ELF-1 (cell line): ENCODE measurements around the gene TMPRSS13.

ENCODE experiments used
- DNase-seq: peaks from one replicate; pipeline ENCODE4 v3.0.0-alpha.2; 2016; ENCODE audit warnings: low read depth, low spot score

TMPRSS13 gene

GRCh38 chr11:117892651-117893050 lies 36.6 kb downstream of the TMPRSS13 start:
- no peak for DNase-seq

DNA sequence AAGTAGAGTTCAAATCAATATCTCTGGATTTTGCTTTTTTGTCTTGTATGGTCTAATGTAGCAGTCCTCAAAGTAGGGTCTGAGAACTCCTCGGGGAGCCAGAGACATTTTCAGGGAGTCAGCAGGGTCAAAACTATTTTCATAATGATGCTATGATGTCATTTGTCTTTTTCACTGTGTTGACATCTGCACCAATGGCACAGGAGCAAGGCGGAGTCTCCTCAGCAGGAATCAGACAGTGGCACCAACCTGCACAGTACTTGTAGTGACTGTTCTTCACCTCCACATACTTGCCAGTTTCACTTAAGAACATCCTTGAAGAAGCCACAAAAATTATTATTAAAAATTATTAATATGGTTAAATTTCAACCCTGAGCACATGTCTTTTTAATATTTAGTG lies 37.8 kb downstream of the TMPRSS13 start:
- DNase-seq, result no peak

GRCh38 chr11:117888139-117888566 lies 41.0 kb downstream of the TMPRSS13 start:
- peak; percentile 36 for DNase-seq

DNA sequence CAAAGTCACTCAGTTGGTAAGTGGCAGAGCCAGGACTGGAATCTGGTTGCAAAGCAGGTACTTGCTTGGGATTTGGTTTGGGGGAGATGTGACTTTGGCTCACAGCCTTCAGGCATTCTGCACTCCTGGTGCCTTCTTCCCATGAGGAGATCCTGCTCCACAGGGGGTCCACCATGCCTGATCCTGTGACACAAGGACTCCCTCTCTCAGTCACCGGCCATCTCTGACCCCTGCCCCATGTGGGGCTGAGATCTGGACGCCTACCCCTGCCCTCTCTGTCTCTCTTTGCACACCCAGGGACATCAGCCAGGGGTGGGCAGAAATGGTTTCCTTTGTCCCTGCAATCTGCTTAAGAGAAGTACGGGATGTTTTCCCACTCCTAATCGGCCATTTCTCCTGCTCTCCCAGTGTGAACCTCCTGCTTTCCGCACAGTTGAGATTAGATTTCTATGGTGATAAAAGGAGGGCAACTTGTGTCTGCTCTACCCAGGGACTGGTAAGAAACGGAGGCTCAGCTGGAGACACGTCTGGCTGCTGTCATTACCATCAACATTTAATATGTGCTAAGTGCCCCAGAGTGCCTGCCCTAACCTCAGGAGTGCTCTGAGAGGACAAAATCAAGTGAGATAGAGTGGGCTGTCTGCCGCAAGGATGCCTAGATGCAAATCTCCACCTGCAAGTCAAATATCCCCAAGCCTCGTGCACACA lies 41.6 kb downstream of the TMPRSS13 start:
- no peak for DNase-seq

DNA sequence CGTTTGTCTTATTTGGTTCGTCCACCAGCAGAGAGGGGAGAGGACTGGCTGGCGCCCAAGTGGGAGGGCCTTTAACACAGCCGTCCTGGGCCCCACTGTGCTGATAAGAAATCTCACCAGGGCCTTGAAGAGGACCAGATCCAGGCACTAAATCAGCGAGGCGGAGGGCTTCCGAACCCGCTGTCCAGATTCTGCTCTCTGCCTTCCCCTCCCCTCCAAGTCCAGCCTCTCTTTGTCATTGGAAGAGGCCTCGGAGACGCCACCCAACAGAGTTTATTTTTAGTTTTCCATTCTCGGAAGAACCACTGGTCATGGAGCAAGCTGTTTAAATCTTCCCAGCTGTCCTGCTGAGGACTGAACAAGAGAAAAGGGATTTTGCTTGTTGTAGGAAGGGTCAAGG lies 43.4 kb downstream of the TMPRSS13 start:
- DNase-seq, result peak; percentile 75

DNA sequence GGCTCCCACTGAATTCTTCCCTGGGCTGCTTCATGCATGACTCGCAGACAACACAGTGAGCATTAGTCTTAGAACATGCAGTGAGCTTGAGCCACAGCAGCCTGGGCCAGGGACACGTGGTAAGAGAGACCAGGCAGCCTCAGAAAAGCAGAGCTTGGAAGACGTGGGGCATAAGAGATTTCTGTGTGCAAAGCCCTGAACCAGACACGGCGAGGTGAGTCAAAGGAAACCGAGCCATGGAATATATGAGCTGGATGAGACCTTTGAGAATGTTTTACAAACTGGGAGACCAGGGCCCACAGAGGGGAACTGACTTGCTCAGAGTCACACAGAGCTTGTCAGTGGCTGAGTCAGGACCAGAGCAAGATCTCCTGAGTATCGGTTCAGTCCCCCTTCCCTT lies 44.2 kb downstream of the TMPRSS13 start:
- DNase-seq, result peak; percentile 47

- DNase-seq, result no peak
Observed at GRCh38 chr11:117883063-117883462, 46.1 kb downstream of the TMPRSS13 start.

DNA sequence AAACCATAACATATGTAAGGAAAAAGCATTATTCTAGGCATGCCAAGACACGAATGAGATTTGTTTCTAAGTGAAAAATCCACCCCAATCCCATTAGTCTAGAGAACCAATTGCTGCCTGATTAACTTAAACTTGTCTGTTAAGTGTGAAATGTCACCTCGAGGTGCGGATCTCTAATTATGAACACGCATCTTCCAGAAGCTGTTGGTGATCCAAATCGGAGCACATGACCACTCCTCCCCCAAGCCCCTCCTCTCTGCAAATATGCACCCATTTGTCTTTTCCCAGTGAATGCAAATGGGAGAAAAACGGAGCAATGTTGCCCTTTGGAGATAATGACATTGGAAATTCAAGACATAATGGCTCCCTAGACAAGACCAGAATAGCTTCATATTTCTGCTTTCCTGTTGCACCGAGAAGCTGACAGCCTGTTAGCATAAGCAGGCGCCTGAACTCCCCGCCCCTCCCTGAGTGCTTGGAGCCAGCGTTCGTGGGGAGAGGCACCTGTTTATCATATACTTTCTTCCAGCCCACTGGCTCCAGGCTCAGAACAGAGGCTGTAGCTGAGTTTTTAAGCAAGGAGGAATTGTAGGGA lies 46.8 kb downstream of the TMPRSS13 start:
- DNase-seq, result no peak

DNA sequence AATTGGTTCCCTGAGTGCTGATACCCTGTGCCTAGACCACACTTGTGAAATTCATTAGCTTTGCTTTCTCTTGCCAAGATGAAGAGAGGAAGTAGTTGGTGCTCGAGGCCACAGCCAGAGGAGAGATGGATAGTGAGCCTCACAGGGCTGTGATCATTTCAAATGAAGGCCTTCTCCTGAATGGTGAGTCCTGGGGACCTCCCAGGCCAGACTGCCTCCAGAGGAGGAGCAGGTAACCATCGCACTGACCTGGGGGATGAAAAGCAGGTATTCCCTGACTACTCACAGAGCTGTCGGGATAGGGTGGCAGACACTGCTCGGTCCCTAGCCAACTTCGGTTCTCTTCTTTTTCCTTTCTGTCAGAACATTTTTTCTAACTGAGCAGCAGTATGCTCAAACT lies 48.0 kb downstream of the TMPRSS13 start:
- no peak for DNase-seq

DNA sequence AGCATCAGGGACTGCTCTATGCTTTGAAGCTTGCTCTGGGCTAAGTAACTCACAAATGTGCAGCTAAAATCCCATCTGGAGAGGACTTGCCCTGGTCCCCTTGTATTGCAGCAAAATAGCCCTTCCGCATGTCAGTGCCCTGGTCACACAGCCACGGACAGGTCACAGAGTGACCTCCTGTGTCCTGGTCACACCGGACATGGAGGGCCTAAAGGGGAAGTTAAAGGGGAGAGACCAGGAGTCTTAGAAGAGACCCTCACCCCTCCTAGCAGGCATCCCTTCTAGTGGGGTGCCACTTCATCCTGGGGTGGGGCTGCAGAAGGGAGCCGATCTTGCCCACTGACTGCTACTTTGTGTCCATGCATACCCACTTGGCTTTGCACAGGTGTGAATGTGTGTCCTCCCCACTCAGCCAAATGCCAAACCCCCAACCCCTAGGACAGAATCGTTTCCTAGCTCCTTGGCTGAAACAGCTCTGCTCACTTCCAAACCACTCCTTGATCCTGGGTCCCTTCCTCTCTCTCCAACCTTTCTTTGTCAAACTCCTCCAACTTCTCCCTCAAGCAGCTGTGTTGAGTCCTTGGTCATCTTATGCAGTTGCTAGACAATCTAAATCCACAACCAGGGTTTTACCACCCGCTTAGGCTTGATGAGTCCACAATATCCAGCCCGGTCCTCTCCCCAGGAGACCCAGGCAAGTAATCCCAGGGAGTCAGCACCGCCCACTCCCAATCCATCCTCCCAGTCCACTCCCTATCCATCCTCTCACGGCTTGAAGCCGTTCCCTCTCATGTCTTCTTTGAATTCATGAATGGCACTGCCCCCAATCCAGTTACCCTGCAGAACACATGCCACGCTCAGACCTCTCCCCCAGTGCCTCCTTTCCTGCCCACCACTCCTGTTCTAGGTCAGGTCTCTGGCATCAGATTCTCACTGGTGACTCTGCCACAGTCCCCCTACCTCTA lies 49.4 kb downstream of the TMPRSS13 start:
- DNase-seq, result no peak

DNA sequence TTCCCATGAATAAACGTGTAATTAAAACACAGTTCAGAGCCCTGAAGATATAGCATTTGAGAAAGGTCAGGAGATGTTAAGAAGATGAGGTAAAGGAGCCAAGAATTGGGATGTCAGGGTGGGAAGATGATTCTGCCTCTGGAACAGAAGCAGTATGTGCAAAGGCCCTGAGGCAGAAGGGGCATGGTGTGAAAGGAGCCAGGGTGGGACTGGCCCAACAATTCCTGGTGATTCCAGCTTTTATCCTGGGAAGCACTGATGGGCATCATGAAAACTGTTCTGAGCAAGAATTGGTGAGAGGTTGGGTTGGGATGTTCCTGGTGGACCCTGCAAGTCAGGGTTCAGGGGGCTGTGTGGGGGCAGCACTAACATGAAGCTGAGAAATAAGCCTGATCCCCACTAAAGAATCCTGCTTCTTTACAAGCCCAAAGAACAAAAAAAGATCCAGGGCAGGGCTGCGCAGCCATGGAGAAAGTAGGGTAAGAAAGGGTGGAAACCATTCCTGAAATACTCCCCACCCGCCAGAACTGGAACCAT lies 50.2 kb downstream of the TMPRSS13 start:
- no peak for DNase-seq

DNA sequence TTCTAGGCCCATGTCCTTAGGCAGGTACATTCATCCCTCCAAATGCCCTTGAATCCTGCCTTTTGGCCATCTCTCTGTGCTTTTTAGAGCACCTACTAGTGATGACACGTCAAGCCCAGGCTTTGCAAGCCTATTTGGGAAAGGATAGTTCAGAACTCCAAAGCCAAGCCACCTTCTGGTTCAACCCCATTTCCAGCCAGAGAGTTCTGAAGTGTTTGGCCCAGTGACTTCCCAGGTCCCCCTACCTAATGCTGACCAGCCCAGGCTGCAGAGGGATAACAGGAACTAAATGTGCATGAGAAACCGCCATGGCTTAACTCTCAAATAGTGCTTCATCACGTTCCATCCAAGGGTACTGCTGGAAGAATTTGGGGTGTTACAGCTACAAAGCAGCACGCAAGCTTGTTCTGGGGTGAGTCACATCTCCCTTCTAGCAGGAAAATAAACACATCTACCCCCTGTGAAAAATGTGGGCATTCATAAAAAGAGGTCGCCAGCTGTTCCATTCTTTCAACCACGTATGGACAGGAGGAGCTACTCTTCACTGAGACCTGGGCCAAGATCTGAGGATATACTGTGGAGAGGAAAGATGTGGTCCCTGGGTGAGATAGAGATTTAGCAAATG lies 50.8 kb downstream of the TMPRSS13 start:
- no peak for DNase-seq

DNA sequence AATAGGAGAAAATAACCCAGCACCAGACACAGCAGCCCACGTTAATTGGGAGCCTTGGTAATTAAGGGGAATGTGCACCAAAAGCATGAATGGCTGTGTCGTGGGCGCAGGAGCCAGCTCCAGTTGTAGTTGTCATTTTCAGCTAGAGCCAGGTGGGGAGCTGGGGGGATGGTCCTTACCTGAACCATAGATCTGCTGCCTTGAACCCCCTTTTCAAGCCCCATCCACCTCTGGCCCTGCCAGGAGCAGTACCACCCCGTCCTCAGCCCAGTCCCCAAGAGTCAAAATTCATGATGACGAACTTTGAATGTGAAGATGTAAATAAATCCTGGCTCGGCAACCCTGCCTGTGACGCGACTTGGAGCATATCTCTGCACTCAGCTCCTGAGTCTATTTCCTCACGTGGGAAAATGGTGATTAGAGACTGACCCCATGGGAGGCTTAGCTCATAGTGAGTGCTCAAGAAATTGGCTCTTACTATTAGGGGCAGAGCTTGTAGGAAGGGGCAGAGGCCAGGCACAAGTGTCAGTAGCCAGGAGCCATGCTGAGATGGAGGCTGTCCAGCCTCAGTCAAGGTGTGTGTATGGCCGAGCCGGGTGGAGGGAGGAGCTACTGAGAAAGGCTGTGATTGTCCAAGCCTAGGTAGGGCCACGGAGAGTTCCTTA lies 52.0 kb downstream of the TMPRSS13 start:
- DNase-seq, result peak; percentile 32

DNA sequence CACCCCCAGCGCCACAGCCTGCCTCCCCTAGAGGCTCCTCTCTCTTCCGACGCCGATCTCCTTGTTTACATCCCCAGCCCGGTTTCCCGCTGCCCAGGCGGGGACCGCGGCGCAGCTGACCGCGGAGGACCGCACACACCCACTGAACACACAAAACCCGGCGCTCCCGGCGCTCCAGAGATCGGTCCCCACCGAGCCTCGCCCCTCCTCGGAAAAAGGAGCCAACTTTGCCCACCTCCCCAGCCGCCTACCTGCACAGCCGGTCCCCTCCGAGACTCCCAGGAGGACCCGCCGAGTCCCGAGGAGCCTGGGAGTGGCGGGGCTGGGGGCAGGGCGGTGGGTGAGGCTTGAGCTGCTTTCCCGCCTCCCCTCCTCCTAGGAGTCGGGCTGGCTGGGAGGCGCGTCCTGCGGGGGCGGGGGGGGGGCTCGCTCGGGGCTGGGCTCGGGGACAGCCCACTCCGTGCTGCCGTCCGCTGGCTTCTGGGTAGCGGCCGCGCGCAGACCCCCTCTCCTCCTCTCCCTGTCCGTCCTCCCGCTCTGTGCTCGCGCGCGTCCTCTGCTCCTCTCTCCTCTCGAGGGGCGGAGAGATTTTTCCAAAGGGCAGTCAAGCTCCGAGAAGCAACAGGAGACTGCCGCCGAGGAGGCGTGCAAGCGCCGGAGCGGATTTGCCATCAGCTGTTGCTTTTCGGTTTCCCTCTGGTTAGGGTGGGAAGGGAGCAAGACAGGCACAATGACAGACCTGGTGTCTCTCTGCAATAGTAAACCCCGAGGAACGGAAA lies 52.7 kb downstream of the TMPRSS13 start, which contains the start of gene FXYD6:
Gene FXYD6, minus strand, starts transcription at position 318 of the 779 bp plus-strand sequence. CDS start 33,882 bp downstream, outside the sequence.
- peak; percentile 69 for DNase-seq

DNA sequence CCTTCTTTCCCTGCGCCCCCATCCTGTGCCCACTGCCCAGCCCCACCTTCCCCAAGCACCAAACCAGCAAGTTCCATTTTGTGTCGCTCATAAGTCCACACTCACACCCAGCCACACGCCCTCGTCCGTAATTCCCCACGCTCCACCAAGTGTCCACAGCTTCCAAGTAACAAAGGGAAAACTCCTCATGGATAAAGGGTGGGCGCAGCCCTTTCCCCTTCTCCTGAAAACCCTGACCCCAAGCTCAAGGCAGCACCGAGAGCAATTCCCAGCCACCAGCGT lies 53.2 kb downstream of the TMPRSS13 start:
- no peak for DNase-seq

- DNase-seq, result no peak
Observed at GRCh38 chr11:117875382-117876058, 53.7 kb downstream of the TMPRSS13 start.

- DNase-seq, result no peak
Observed at GRCh38 chr11:117874910-117875381, 54.3 kb downstream of the TMPRSS13 start.

DNA sequence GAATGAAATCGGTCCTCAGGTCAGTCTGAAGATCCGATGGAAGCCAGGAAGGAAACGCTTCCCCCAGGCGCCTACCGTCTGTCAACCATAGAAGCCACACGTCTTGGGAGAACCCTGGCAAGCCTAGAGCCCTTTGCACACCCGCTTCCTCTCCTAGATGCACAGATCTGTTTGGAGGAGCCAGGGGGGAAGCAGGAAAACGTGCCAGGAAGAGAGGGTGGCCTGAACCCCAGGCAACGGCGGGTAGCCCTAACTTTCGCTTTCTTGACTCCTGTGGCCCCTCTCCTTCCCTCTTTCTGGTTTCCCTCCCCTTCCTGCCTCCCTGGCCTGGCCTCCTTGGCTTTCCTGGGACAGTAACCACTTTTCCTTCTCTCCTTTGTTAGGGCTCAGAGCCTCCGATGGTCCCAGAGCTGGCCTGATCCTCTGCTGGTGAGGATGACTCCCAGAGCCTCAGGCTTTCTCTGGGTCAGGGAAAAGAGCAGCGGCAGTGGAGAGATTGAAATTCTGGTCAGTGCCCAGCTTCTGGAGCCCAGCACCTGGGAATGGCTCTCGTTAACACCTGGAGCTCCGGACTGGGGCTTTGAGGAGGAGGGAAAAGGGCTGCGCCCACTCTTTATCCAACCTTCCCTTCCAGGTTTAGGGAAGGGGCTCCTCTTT lies 54.8 kb downstream of the TMPRSS13 start:
- peak; percentile 52 for DNase-seq

DNA sequence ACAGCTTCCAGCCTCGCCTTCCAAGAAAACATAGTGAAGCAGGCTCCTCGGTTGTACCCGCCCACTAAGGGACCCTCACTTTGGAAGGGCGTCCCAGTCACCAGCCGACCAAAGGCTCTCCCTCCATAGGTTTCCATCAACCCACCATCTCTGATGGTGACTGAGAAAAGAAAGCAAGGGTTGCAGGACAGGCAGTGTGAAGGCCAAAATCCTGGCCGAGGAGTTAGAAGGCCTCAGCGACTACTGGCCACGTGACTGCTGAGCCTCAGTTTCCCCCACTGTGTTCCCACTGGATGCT lies 55.4 kb downstream of the TMPRSS13 start:
- DNase-seq, result no peak
